Natural killer cell treated with Interleukin-12 subunit alpha and Interleukin-12 subunit beta and Interleukin-15 and Interleukin-18, amount 100 ng/mL, for 72 hours (primary cell): Measurements from ENCODE around the gene RASSF8. TPM values are rescaled to one million over a fixed set of nuclear protein-coding genes. Genes with fewer than 3 reads are reported as not detected.

Experiments used
- ATAC-seq, 2 donors: fragments of 150-1000 bp; cut with Tn5 transposase in 1 of 2; sonication (Bioruptor Pico), chemical (Tn5 transposase) in 1 of 2; 2 replicates each; pipeline ENCODE4 v1.10.0; 2021
- DNase-seq: peaks from one replicate; pipeline ENCODE4 v3.0.0; 2022; ENCODE audit warnings: low spot score
- H3K27ac Mint-ChIP-seq, 2 donors: 1 replicate in 1 of 2; 2 replicates in 1 of 2; pipeline ENCODE4 v1.8.0; 2022; ENCODE audit warnings: mixed read lengths in 2 of 2, mild to moderate bottlenecking in 1 of 2, moderate library complexity in 1 of 2
- H3K27me3 Mint-ChIP-seq, 2 donors: 1 replicate in 1 of 2; 2 replicates in 1 of 2; pipeline ENCODE4 v1.8.0; 2022; ENCODE audit warnings: mixed read lengths in 2 of 2
- H3K36me3 Mint-ChIP-seq: one replicate; pipeline ENCODE4 v1.8.0; 2022; ENCODE audit warnings: mixed read lengths
- H3K4me1 Mint-ChIP-seq, 2 donors: 1 replicate in 1 of 2; 2 replicates in 1 of 2; pipeline ENCODE4 v1.8.0; 2022; ENCODE audit warnings: low read depth in 2 of 2, mixed read lengths in 2 of 2, mild to moderate bottlenecking in 1 of 2
- H3K4me3 Mint-ChIP-seq: one replicate; pipeline ENCODE4 v1.8.0; 2022; ENCODE audit warnings: mixed read lengths
- H3K9me3 Mint-ChIP-seq: 2 replicates; pipeline ENCODE4 v1.8.0; 2022; ENCODE audit warnings: mixed read lengths
- total RNA-seq, 2 donors: library from RNA; stranded (reverse); gene quantifications; one replicate each; pipeline ENCODE4 v1.2.3, GENCODE V29; 2022

Gene RASSF8
- total RNA-seq, 2 donors from 2014 or later = 3.5 to 5.7 TPM

DNA sequence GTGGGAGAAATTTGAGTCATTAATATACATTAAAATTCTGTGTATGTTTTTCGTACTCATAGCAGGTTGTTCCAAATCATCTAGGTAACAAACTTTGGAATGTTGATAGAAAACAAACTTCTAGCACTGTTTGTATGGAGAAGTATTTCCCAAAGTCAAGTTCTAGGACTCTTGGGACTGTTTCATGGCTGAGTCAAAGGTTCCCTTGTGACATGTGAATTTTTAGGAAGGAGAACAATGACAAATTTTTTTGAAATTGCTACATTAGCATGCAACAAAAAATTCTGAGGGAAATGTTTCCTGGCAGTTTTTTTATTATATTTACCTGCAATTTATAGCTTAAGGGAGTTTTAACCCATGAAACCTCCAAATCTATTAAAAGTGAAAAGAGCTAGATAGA is 73.8 kb downstream of the RASSF8 start:
- ATAC-seq (no peak), DNase-seq (no peak)
- Mint-ChIP-seq H3K9me3 (no peaks in the 10 kb centered on the region), H3K36me3 (no peaks in the 10 kb centered on the region), H3K27me3 (peaks cover 0 to 12% of the 10 kb centered on the region in 2 donors), H3K27ac (no peak overlapping the region), H3K4me1 (no peaks in the 10 kb centered on the region), H3K4me3 (no peak overlapping the region)

DNA sequence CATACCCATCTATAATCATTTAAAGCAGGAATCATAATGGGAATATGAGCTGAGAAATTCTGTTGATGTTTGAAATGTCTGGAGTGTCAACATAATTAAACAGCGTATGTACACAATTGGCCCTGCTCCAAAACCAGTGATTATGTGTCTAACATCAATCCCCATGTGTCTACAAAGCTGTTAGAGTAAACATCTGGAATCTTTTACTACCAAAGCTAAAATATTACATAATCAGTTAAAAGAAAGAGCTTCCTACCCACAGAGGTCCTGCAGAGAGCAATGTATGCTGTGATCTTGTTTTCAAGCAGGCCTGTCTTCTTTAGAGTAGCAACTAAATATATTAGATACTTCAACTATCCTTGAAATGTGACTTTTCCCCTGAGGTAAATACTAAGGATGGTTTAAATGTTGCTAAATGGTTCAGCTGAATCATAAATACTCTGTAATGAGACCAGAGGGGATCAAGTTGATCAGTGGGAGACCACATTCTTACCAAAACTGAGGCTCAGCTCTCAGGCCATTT is 74.3 kb downstream of the RASSF8 start:
- H3K27me3 Mint-ChIP-seq = peaks cover 0 to 8% of the 10 kb centered on the region in 2 donors
- no peak overlapping the region for H3K4me3 Mint-ChIP-seq
- no peaks in the 10 kb centered on the region for H3K36me3 Mint-ChIP-seq
- H3K4me1 Mint-ChIP-seq = no peaks in the 10 kb centered on the region
- no peak overlapping the region for H3K27ac Mint-ChIP-seq
- ATAC-seq (no peak), DNase-seq (no peak)
- H3K9me3 Mint-ChIP-seq = no peaks in the 10 kb centered on the region

DNA sequence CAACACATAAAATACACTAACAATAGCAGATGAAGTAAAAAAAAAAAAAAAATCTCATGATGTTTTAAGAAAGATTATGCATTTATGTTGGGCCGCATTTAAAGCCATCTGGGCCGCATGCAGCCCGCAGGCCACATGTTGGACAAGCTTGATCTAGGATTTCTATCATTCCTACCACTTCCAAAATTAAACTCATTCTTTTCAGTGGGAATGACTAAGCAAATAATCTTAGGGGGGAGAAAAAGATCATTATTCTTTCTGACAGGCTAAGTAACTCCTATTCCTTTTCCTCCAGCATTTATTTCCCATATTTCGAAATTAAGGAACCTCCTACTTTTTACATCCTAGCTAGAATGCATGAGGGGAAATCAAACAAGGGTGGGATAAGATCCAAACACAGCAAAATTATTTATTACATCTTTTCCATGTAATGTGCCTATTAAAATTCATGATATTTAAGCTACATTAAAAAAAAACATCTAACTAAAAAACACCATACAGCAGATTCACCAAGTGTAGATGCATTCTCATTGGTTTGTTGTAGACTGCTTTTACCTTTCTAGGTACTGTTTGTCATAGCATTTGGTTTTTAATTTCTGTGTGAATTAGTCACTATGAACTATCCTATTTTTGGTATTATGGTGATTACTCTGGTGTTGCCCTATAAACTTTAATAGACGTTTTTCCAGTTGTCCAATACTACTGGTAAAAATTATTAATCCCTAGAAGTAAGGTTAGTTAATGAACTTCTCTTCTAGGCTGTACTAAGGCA is 76.1 kb downstream of the RASSF8 start:
- no peak overlapping the region for H3K27ac Mint-ChIP-seq
- no peaks in the 10 kb centered on the region for H3K9me3 Mint-ChIP-seq
- DNase-seq = no peak
- no peaks in the 10 kb centered on the region for H3K4me1 Mint-ChIP-seq
- peaks cover 7 to 11% of the 10 kb centered on the region in 2 donors for H3K27me3 Mint-ChIP-seq
- H3K36me3 Mint-ChIP-seq = no peaks in the 10 kb centered on the region
- no peak overlapping the region for H3K4me3 Mint-ChIP-seq
- no peak for ATAC-seq

DNA sequence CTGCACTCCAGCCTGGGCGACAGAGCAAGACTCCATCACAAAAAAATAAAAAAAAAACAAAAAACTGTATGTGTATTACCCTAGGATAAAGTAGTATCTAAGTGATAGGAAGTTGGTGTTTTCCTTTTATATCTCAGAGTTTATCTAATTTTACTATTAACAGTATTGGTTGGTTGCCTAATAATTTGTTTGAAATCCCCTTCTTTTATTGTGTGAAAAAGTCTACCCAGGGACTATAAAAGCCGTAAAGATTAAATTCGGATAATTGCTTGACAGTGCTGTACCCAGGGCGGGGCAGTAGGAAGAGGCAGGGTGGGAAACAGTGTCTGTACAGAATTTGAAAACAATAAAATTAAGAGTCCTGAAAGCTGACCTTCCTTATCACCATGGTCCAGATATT is 78.4 kb downstream of the RASSF8 start:
- H3K9me3 Mint-ChIP-seq = no peaks in the 10 kb centered on the region
- ATAC-seq = no peak
- no peak overlapping the region for H3K27ac Mint-ChIP-seq
- peaks cover 8 to 11% of the 10 kb centered on the region in 2 donors for H3K27me3 Mint-ChIP-seq
- no peaks in the 10 kb centered on the region for H3K4me1 Mint-ChIP-seq
- H3K4me3 Mint-ChIP-seq = no peak overlapping the region
- H3K36me3 Mint-ChIP-seq = no peaks in the 10 kb centered on the region
- no peak for DNase-seq

DNA sequence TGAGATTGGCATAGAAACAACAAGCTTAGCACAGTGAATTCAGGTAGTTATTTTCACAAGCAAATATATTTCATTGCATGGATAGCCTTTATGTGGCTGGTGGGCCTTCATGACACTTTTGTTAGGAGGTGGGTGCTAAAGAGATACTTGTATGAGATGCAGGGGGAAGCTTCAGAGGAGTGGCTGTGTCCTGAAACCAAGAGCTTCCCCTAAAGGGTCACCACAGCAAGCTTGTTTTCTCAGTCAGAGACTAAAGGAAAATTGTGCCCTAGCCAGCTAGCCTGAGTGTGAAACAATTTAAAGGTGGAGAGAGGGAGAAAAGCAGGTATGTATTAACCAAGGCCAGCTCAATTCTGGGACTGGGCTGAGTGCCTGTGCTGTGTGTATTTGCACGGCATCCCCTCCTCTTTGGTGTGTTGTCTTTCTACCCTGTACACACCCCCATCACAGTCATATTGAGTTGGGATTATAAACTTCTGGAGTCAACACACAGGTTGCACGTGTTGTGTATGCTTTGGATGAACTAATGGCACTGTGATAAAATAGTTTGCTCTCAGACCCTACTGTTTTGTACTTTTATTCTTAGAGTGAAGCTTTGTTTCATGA is 79.2 kb downstream of the RASSF8 start:
- Mint-ChIP-seq H3K36me3 (no peaks in the 10 kb centered on the region), H3K27ac (no peak overlapping the region), H3K4me1 (no peaks in the 10 kb centered on the region), H3K9me3 (no peaks in the 10 kb centered on the region), H3K27me3 (peaks cover 9 to 11% of the 10 kb centered on the region in 2 donors), H3K4me3 (no peak overlapping the region)
- no peak for ATAC-seq
- no peak for DNase-seq

DNA sequence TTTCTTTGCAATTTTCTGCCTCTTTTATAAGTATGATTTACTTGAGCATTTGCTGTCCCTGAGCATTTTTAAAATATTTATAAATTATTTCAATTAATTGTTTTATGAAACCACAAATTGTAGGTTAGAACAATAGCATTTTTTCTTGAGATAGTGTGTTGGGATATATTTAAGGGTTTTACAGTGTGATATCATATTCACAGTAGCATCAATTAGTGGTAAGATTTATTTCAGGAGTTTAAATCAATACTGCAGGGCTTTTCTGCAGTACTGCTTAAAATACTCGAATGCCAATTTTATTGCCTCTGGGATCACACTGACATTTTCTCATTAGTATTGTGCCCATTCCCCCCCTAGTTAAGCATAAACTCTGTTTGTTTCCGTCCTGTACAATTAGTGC is 84.2 kb downstream of the RASSF8 start:
- Mint-ChIP-seq H3K27ac (no peak overlapping the region), H3K9me3 (no peaks in the 10 kb centered on the region), H3K4me3 (no peak overlapping the region), H3K27me3 (peaks cover 8 to 17% of the 10 kb centered on the region in 2 donors), H3K36me3 (no peaks in the 10 kb centered on the region), H3K4me1 (no peaks in the 10 kb centered on the region)
- DNase-seq (no peak), ATAC-seq (no peak)

DNA sequence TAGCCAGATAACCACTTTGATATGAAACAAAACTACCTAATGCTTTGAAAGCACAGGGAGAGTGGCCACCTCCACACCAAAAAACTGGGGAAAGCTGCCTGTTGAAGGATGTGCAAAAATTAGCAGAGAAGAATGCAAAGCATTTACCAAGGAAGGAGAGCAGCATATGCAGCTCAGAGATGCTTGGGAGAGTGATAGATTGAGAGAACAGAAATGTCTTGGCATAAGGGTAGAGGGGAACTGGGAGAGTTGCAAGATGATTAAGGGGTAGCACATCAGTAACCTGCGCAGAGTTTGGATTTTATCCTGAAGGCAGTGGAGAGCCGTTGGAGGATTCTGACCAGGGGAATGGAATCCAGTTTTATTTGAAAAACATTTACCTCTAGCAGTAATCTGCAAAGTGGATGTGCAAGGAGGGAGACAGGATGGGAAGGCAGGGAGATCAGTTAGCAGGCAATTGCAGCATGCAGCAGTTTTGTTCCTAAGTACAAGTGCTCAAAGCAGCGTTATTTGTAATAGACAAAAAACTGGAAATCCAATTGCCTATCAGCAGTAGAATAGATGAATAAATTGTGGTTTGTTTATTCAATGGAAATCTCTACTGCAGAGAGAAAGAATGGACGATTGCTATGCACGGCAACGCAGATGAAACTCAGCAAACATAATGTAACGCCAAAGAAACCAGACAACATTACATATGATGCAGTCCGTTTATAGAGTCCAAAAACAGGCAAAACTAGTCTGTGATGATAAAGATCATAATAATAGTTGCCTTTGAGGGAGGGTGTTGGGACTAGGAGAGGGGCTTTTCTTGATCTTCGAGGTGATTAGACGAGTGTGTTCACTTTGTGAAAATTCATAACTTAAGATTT is 84.9 kb downstream of the RASSF8 start:
- no peak overlapping the region for H3K27ac Mint-ChIP-seq
- H3K4me1 Mint-ChIP-seq = no peaks in the 10 kb centered on the region
- no peaks in the 10 kb centered on the region for H3K9me3 Mint-ChIP-seq
- DNase-seq (no peak), ATAC-seq (no peak)
- H3K4me3 Mint-ChIP-seq = no peak overlapping the region
- H3K27me3 Mint-ChIP-seq = peaks cover 8 to 17% of the 10 kb centered on the region in 2 donors
- H3K36me3 Mint-ChIP-seq = no peaks in the 10 kb centered on the region

DNA sequence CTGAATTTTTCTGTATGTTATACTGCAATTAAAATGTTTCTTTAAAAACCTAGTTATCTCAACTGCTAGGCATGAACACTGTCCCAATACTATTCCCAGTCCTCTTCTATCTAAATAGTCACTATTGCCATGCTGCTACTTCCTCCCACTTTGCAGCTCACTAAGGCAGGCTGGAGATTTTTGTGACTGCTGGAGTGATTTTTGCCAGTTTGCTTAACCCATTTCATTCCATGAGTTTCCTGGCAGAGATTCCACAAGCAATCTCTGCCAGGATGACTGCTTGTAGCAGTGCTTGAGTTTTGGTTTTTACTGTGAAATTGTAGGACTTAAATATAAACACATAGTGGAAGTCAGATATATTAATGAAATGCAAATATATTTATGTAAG is 85.5 kb downstream of the RASSF8 start:
- Mint-ChIP-seq H3K27ac (no peak overlapping the region), H3K27me3 (peaks cover 8 to 15% of the 10 kb centered on the region in 2 donors), H3K4me3 (no peak overlapping the region), H3K4me1 (no peaks in the 10 kb centered on the region), H3K36me3 (no peaks in the 10 kb centered on the region), H3K9me3 (no peaks in the 10 kb centered on the region)
- ATAC-seq (no peak), DNase-seq (no peak)

DNA sequence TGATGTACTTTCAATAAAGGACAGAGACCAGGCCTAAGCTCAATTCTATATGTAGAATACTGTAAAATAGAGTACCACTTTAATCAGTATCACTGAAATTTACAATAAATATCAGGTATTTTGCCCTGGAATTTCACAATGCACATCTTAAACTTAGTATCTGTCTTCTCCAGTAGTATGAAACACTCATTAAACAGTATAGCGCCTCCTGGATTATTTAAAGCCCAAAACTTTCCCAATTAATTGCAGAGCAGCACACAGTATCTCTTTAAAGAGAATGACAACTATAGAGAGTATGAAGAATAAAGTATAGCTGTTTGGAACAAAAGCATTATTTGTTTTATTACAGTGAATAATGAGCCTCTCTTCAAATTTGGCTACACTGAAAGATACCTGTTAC is 86.1 kb downstream of the RASSF8 start:
- Mint-ChIP-seq H3K4me3 (no peak overlapping the region), H3K9me3 (no peaks in the 10 kb centered on the region), H3K27ac (no peak overlapping the region), H3K27me3 (peaks cover 5 to 9% of the 10 kb centered on the region in 2 donors), H3K36me3 (no peaks in the 10 kb centered on the region), H3K4me1 (no peaks in the 10 kb centered on the region)
- no peak for ATAC-seq
- no peak for DNase-seq

DNA sequence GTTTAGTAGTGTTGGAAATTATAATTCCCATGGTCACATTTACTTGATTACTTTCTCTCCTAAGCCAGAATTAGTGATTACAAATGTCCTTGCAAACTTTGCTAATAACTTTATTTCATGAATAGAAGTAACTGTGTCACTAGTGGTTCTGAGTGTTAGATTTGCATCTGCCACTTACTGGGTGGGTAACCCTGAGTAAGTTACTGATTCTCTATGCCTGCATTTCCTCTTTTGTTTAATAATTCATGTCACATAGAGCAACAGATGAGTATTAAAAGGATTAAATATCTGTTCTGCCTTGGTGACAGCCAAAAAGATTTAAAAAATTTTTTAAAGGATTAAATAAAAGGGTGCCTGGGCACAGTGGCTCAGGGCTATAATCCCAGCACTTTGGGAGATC is 87.7 kb downstream of the RASSF8 start:
- Mint-ChIP-seq H3K36me3 (no peaks in the 10 kb centered on the region), H3K27me3 (peaks cover 5 to 9% of the 10 kb centered on the region in 2 donors), H3K9me3 (no peaks in the 10 kb centered on the region), H3K4me3 (no peak overlapping the region), H3K27ac (no peak overlapping the region), H3K4me1 (no peaks in the 10 kb centered on the region)
- no peak for ATAC-seq
- no peak for DNase-seq

DNA sequence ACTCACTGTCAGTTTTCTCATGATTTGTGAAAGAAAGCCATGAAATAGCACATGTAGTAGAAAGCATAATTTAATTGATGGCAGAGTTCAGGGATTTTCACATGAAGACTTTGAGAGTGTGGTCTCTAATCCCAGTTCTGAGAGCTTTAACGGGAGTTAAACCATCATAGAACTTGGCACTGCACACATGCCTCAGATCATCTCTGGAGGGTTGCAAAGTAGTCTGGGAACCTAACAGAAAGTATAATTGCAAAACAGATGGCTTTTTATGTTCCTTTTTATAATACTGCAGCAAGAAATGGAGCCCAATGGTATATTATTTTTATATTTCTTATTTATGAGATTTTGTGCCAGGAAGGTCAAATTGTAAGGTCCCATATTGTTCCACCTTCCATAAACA is 88.4 kb downstream of the RASSF8 start:
- Mint-ChIP-seq H3K4me3 (no peak overlapping the region), H3K36me3 (no peaks in the 10 kb centered on the region), H3K27ac (no peak overlapping the region), H3K27me3 (peaks cover 5 to 9% of the 10 kb centered on the region in 2 donors), H3K4me1 (no peaks in the 10 kb centered on the region), H3K9me3 (no peaks in the 10 kb centered on the region)
- DNase-seq (no peak), ATAC-seq (no peak)

DNA sequence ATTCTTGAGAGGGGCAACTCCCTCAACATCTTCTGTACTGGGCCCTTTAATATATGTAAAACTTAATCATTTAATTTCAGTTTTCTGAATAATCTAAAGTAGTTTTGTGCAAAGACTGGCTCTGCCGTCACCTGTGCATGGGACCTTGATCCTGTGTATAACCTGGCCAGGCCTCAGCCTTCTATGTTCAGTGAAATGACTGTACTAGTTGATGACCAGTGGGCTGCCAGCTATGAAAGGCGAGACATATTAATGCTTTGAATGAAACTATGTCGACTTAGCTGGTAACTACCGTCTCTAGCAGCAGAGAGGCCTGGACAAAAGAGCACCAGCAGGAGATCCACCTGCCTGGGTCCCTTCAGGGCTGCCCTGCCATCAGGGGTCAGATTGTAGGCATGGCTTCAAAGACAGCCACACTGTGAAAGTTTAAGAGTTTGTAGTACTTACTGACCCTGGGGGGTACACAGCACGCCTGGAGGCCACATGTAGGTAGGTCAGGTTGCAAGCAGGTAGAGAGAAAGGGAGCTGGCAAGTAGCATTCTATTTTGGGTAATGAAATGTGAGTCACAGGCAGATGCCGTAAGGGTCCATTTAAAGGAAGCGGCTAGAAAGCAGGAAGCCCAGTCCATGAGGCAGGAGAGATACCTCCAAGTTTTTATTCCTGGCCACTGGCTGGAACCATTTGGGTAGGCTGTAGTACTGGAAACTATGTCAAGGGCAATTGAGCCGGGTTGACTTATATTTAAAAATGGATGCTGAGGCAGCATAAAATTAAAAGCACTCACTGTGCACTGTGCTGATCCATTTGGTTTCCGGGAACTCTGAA is 89.1 kb downstream of the RASSF8 start:
- Mint-ChIP-seq H3K36me3 (no peaks in the 10 kb centered on the region), H3K27me3 (peaks cover 7 to 9% of the 10 kb centered on the region in 2 donors), H3K27ac (no peak overlapping the region), H3K9me3 (no peaks in the 10 kb centered on the region), H3K4me1 (no peaks in the 10 kb centered on the region), H3K4me3 (no peak overlapping the region)
- DNase-seq (no peak), ATAC-seq (no peak)

DNA sequence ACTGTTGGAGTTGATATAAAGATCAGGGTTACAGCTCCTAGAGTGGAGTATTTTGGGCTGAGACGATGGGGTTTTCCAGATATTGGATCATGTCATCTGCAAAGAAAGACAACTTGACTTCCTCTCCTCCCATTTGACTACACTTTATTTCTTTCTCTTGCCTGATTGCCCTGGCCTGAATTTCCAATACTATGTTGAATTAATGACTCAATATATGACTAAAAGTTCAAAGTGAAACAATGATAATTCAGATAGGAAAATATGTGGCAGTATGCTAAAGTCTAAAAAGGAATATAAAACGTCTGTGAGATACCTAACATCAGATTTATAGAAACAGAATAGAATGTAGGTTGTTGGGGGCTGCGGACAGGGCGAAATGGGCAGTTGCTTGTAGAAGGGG is 94.2 kb downstream of the RASSF8 start:
- no peak for DNase-seq
- Mint-ChIP-seq H3K4me3 (no peak overlapping the region), H3K27me3 (peaks cover 4 to 6% of the 10 kb centered on the region in 2 donors), H3K36me3 (no peaks in the 10 kb centered on the region), H3K27ac (no peak overlapping the region), H3K4me1 (no peaks in the 10 kb centered on the region), H3K9me3 (no peaks in the 10 kb centered on the region)
- ATAC-seq = no peak
